ENCODE results near the gene ERCC2.

- TF ChIP-seq, protein P1, sequence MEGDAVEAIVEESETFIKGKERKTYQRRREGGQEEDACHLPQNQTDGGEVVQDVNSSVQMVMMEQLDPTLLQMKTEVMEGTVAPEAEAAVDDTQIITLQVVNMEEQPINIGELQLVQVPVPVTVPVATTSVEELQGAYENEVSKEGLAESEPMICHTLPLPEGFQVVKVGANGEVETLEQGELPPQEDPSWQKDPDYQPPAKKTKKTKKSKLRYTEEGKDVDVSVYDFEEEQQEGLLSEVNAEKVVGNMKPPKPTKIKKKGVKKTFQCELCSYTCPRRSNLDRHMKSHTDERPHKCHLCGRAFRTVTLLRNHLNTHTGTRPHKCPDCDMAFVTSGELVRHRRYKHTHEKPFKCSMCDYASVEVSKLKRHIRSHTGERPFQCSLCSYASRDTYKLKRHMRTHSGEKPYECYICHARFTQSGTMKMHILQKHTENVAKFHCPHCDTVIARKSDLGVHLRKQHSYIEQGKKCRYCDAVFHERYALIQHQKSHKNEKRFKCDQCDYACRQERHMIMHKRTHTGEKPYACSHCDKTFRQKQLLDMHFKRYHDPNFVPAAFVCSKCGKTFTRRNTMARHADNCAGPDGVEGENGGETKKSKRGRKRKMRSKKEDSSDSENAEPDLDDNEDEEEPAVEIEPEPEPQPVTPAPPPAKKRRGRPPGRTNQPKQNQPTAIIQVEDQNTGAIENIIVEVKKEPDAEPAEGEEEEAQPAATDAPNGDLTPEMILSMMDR (IDR thresholded peaks at IDR 0.05): no peak
- TF ChIP-seq EP300 (IDR thresholded peaks at IDR 0.05; ENCODE audit: low read depth) (no peak), POLR2A (IDR thresholded peaks at IDR 0.05) (no peak), POLR2AphosphoS5 (IDR thresholded peaks at IDR 0.05) (no peak)
Measured at GRCh38 chr19:45346449-45346848, 23.9 kb downstream of the ERCC2 start.

Measured in transverse colon (tissue), 4 donors.